ENCODE results near the gene METTL17.
"Not testable (repeated sequence)": the region's sequence is repeated elsewhere in the genome, so short reads cannot be mapped to it uniquely, and the experiment has no call there.

Gene METTL17, protein sequence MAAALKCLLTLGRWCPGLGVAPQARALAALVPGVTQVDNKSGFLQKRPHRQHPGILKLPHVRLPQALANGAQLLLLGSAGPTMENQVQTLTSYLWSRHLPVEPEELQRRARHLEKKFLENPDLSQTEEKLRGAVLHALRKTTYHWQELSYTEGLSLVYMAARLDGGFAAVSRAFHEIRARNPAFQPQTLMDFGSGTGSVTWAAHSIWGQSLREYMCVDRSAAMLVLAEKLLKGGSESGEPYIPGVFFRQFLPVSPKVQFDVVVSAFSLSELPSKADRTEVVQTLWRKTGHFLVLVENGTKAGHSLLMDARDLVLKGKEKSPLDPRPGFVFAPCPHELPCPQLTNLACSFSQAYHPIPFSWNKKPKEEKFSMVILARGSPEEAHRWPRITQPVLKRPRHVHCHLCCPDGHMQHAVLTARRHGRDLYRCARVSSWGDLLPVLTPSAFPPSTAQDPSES

DNA sequence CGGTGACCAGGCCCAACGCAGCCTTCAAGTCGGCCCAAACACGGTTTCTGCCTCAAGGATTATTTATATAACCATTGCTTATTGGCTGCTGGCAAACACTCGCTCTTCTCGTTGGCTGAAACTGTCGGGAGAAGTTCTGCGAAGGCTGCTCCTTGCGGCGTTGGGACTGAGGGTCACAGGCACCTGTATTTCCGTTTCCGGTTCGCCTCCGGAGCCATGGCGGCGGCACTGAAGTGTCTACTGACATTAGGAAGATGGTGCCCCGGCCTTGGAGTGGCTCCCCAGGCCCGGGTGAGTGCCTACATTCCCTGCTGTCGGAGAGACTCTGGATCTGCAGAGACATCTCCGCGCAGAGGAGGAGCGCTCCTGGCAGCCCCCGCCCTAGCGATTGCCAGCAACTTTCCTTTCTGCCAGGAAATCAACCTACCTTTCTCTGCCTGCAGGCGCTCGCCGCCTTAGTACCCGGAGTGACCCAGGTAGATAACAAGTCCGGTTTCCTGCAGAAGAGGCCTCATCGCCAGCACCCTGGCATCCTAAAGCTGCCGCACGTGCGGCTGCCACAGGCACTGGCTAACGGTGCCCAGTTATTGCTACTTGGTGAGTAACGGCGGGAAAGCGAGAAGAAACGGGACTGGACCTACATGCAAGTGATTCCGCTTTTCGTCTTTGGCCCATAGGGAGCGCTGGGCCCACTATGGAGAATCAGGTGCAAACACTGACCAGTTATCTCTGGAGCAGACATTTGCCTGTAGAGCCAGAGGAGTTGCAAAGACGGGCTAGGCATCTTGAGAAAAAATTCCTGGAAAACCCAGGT is at the start of gene METTL17:
Gene METTL17 (plus strand): TSS at position 194 of the 814 bp plus-strand sequence. CDS start 23 bp downstream, at position 217.
- peak; percentile 14 to 95 (median 85) for DNase-seq

DNA sequence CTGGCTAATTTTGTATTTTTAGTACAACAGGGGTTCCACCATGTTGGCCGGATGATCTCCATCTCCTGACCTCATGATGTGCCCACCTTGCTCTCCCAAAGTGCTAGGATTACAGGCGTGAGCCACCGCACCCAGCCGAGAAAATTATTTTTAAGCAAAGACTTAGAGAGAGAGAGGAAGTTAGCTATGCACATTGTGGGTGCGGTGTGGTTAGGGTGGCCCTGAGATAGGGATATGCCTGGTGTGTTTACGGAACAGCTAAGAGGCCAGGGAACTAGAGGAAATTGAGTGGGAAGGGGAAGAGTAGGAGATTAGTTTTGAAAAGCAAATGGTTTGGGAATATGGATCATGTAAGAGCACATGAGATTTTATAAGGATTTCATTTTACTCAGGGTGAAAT is 44.6 kb upstream of the METTL17 start:
- peak in 1 of 14 donors; percentile 6 for DNase-seq

DNA sequence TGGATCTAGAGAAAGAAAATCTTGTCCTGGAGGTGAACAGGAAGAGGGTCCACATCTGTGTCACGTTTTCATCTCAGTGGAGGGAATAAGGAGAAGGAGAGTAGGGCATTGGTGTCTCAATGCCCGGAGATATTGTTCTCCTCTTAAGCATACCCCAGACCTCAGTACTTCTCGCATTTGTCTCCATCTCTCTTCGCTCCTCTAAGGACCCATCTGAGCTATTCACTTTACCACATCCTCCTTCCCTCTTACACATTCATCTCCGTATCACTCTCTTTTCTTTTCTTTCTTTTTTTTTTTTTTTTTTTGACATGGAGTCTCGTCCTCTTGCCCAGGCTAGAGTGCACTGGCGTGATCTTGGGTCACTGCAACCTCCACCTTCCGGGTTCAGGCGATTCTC is 43.1 kb upstream of the METTL17 start:
- not testable (repeated sequence) for DNase-seq

- peak in 3 of 14 donors; percentile 17 to 42 (median 34) for DNase-seq
Observed at GRCh38 chr14:20954736-20955537, 34.8 kb upstream of the METTL17 start, which contains the start of gene RNASE2. RNASE2 (plus strand) TSS chr14:20955487; CDS start chr14:20955772, 285 bp downstream.

DNA sequence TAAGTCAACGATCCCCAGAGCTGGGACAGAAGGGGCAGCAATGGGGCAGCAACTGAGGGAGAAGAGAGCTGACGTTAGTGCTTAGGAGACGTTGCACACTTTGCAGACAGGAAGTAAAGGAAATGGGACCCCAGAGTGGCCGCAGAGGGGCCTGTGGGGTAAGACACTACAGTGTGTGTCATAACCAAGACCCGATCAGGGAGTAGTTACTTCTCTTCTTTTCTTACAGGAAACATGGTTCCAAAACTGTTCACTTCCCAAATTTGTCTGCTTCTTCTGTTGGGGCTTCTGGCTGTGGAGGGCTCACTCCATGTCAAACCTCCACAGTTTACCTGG is 34.3 kb upstream of the METTL17 start:
- DNase-seq = peak in 5 of 14 donors; percentile 4 to 43 (median 20)

GRCh38 chr14:20956376-20956976 is 33.3 kb upstream of the METTL17 start:
- DNase-seq = no peak

- DNase-seq = not testable (repeated sequence)
Observed at GRCh38 chr14:20958946-20959345, 30.8 kb upstream of the METTL17 start.

- no peak for DNase-seq
Observed at GRCh38 chr14:20969336-20969735, 20.4 kb upstream of the METTL17 start.

- no peak for DNase-seq
Observed at GRCh38 chr14:20970647-20970982, 19.2 kb upstream of the METTL17 start.

GRCh38 chr14:20970983-20971704 is 18.6 kb upstream of the METTL17 start:
- peak; percentile 31 to 86 (median 76) for DNase-seq

DNA sequence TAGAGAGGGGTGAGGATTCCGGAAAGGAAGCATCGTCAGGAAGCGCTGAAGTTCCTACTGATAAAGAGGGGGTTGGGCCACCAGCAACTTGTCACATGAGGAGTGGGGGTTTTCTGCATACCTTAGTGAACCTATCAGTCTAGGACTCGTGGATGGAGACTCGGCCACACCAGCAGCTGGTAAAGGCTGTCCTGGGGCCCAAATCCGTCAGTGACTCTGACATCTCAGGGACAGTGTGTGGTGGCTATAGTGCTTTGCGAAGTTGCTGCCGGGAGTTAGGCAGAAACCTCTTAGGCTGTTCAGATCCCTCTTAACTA is 18.1 kb upstream of the METTL17 start:
- DNase-seq = no peak

- DNase-seq = no peak
Observed at GRCh38 chr14:20973501-20973900, 16.3 kb upstream of the METTL17 start.

DNA sequence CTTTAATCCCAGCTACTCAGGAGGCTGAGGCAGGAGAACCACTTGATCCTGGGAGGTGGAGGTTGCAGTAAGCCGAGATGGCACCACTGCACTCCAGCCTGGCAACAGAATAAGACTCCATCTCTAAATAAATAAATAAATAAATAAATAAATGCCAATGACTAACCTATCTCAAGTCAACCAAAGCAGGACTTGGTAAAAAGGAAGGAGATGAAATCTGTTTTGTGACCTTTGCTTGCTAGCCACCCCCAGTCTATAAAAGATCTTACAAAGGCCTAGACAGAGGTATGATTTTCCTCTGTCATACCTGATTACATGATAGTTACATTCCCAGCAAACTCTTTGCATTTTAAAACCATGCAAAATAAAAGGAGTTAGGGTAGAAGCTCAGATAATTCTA is 13.5 kb upstream of the METTL17 start:
- no peak for DNase-seq

- no peak for DNase-seq
Observed at GRCh38 chr14:20978687-20979086, 11.1 kb upstream of the METTL17 start.

DNA sequence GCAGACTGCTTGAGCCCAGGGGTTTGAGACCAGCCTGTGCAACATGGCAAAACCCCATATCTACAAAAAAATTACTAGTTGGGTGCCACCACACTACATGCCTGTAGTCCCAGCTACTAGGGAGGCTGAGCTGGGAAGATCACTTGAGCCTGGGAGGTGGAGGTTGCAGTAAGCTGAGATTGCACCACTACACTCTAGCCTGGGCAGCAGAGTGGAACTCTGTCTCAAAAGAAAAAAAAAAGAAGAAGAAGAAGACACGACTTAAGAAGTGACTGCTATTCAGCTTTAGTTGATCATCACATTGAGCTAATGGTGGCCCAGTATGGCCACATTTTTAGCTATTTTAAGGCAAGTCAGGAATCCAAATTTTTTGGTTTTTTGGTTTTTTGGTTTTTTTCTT is 8.9 kb upstream of the METTL17 start:
- DNase-seq = no peak

DNA sequence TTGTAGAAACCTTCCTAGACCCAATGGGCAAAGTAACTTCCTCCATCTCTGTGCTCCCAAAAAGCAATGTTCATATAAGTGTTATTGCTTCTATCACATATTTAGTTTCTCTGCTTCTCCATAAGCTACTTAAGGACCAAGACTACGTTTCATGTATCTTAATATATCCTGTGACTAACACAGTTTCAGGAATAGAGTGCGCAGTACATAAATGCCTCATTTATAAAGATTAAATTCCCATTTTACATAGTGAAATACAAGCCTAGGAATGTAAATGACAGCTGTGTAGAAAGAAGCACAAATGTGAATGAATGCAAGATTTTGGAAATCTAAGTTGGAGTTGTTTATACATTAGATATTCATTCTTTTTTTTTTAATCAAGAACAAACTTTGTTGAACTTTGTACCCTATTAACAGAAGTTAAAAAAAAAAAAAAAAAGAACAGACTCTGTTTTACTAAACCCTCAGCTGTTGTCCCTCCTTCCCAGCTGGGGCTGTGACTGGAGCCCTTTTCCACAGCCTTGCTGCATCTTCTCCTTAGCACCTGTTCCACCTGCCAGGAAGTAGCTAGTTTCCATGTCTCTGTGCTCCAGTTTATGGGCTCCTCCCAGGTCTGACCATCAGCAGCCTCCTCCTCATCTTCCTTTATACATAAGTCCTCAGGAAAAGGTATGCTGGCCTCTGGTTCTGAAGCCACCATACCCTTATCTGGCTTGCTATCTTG is 7.0 kb upstream of the METTL17 start:
- no peak for DNase-seq

DNA sequence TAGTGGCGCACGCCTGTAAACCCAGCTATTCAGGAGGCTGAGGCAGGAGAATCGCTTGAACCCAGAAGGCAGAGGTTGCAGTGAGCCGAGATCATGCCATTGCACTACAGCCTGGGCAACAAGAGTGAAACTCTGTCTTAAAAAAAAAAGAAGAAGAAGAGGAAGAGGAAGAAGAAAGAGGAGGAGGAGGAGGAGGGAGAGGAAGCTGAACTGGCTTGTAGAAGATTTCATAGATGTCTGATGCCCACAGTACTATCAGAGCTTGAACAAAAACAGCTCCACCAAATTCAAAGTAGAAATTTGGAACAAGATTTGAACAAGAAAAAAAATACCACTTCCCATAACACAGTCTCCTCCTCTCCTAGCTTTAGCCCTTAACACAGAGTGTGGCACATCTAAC is 4.1 kb upstream of the METTL17 start:
- DNase-seq = not testable (repeated sequence)

- no peak for DNase-seq
Observed at GRCh38 chr14:20986811-20987210, 3.0 kb upstream of the METTL17 start.

DNA sequence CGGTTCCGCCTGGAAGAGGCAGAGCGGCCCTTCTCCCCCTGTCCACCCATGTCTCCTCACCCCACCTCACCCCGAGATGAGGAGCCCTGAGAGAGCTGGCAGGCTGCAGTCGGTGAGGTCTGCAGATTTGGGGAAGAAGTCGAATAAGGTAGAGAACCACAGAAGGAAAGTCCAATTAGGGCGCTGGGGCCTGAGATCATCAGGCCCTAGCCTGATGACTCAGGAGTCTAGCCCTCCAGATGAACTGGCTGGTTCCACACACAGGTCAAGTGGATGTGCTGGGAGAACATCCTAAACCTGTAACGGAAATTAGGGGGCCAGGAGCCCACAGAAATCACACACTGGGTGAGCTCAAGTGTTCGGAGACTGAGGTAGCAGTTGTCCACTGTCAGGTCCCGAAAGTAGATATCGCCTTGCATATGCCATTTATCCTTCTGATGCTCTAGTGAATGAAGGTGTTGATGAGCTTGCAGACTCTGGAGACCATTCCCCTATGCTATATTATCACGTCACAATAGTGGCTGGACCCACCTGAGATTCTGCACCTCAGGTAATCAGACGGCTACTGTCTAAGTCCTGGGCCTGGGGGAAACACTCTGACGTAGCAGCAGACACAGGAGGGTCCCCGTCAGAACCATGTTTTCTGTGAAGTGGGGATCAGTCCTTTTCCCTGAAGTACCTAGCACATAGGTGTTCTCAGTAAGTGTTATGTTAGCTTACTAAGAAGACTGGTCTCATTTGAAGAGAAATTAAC is 886 bp upstream of the METTL17 start:
- DNase-seq = peak in 2 of 14 donors; percentile 2 to 23

- no peak for DNase-seq
Observed at GRCh38 chr14:20989471-20989786, 351 bp upstream of the METTL17 start.
